Rectal smooth muscle tissue (tissue), 1 donor: ENCODE results near the gene CLMP.
A peak's percentile ranks its signal among the peaks of the same experiment; 100 is the strongest.

Experiments used
- H3K27ac ChIP-seq: one replicate; pipeline ENCODE4 v1.7.0; 2013; ENCODE audit warnings: low read depth, low read length, inconsistent platforms
- H3K27me3 ChIP-seq: one replicate; pipeline ENCODE4 v1.7.0; 2013; ENCODE audit warnings: low read length; ENCODE audit not compliant: control insufficient read depth, insufficient read depth
- H3K36me3 ChIP-seq: one replicate; pipeline ENCODE4 v1.7.0; 2013; ENCODE audit warnings: low read length; ENCODE audit not compliant: control insufficient read depth, insufficient read depth
- H3K4me1 ChIP-seq: one replicate; pipeline ENCODE4 v1.7.0; 2013; ENCODE audit warnings: low read length; ENCODE audit not compliant: control insufficient read depth, insufficient read depth
- H3K4me3 ChIP-seq: one replicate; pipeline ENCODE4 v1.7.0; 2013; ENCODE audit warnings: low read length
- H3K9ac ChIP-seq: one replicate; pipeline ENCODE4 v1.7.0; 2013; ENCODE audit warnings: low read length

The CLMP gene

DNA sequence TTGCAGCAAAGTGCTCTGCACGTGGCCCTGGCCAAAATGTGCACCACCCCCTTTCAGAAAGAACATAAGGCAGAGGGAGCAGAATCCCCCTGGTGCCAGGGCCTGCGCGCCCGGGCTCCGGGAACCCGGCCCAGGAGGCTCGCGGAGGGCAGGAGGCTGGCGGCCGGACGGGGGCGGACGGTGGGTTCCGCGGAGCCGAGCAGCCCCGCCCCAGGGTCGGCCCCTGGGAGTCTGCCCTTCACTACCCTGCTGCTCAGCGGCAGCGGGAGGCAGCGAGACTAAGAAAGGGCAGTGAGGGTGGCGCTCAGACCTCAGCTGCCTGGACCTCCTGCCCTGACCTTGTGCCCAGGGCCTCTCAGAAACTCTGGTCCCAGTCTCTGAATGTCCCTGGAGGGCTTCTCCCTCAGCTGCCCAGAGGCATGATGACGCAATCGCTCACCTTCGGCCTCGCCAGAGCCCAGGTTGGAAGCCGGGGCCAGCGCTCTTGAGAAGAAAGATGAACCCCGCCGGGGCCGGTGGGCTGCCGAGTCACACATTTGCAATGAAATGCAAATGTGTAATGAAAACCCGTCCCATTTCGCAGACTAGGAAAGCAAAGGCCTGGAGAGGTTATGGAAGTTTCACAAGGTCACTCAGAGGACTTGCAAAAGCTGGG lies 1.1 kb upstream of the CLMP start:
- no peak overlapping the region for H3K9ac ChIP-seq
- H3K27ac ChIP-seq, result peak overlapping the region; percentile 96
- peaks cover 22% of the 10 kb centered on the region for H3K4me1 ChIP-seq
- no peaks in the 10 kb centered on the region for H3K36me3 ChIP-seq
- H3K27me3 ChIP-seq, result peaks cover 5% of the 10 kb centered on the region
- peak overlapping the region; percentile 65 for H3K4me3 ChIP-seq

DNA sequence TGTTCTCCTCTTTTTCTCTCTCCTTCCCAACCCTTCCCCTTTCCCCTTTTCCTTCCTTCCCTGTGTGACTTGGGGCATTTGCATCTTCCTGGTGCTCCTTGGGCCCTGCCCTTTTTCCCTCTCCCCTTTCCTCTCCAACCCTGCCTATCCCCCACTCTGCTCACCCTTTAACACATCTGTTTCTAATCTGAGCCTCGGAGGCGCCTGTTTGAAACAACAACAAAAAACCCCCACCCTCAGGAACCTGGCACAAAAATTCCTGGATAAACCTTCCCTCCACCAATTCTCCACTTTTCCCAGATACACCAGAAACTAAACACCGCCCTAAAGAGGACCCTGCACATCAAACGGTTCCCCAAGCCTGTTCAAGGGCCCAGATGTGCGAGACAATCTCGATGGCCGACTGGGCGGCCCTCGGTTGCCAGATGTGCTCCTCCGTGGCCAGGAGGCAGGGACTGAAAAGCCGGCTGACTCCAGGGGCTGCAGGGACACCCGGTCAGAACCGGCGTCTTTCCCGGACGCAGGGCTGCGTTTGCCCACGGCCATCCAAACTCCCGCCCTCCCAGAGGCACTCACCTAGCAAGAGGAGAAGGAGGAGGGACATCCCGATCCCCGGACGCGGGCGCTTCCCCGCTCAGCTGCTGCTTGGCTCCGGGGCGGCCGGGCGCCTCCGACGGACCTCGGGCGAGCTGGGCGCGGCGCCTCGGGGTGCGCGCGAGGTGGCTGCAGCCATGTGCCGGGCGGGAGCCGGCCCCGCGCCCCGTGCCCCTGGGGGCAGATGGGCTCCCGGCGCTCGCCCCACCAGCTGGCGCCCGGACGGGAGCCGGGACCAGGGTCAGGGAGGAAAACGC lies 486 bp downstream of the CLMP start:
- H3K36me3 ChIP-seq, result no peaks in the 10 kb centered on the region
- H3K27ac ChIP-seq, result peak overlapping the region; percentile 96
- peaks cover 5% of the 10 kb centered on the region for H3K27me3 ChIP-seq
- H3K4me1 ChIP-seq, result peaks cover 19% of the 10 kb centered on the region
- H3K4me3 ChIP-seq, result peak overlapping the region; percentile 65
- no peak overlapping the region for H3K9ac ChIP-seq

DNA sequence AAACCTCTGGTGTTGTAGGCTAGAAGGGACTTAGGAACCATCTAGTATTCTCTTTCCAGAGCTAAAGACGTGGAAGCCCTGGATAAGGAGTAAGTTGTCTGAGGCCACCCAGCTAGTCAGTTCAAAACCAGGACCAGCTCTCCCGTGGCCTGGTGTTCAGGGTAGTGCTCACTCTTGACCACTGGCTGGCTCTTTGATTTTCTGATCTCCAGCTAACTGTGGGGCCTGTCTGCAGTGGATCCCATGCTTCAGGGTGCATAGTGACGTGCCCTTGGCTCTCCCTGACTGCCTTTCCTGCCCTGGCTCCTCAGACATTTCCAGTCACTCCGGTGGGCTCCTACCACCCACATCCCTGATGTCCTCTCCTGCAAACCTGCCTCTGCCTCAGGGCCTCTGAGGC lies 1.3 kb downstream of the CLMP start:
- no peaks in the 10 kb centered on the region for H3K36me3 ChIP-seq
- H3K27ac ChIP-seq, result peak overlapping the region; percentile 96
- H3K27me3 ChIP-seq, result peaks cover 5% of the 10 kb centered on the region
- peak overlapping the region; percentile 65 for H3K4me3 ChIP-seq
- peak overlapping the region; percentile 19 for H3K9ac ChIP-seq
- peaks cover 26% of the 10 kb centered on the region for H3K4me1 ChIP-seq

DNA sequence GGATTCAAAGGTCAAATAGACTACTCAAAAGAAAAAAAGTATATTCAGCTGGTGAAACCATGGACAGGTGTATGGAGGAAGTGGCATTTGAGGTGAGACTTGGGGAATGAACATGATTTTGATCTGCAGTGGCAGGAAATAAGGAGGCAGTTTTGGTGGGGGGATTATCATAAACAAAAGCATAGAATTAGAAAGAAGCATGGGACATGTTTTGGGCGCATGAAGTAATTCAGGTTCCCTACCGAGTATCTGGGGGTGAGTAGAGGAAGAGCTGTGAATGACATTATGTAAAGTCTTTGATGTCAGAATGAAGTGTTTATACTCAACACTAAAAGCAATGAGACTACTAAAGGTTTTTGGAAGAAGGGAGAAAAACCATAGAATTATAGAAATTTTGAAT lies 3.1 kb downstream of the CLMP start:
- H3K4me1 ChIP-seq, result peaks cover 44% of the 10 kb centered on the region
- H3K36me3 ChIP-seq, result no peaks in the 10 kb centered on the region
- H3K4me3 ChIP-seq, result no peak overlapping the region
- H3K27ac ChIP-seq, result peak overlapping the region; percentile 96
- no peak overlapping the region for H3K9ac ChIP-seq
- peaks cover 5% of the 10 kb centered on the region for H3K27me3 ChIP-seq

DNA sequence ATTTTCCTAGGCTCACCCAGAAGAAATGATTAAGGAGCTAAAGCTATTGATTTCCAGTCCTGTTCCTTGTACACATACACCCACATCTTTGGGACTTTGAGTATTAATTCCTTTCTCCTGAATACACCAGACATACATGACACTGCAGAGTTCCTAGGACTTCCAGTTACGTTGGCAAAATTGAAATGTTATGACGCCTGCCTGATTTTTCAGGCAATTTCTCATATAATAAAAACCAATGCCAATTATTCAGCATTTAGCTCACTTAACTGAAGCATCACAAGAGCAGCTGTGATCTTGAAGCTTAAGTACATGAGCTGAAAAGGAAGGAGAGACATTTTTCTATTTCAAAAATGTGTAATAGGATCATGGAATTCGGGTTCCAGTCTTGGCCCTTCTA lies 4.5 kb downstream of the CLMP start:
- peak overlapping the region; percentile 11 for H3K27ac ChIP-seq
- H3K36me3 ChIP-seq, result no peaks in the 10 kb centered on the region
- peaks cover 40% of the 10 kb centered on the region for H3K4me1 ChIP-seq
- peaks cover 1% of the 10 kb centered on the region for H3K27me3 ChIP-seq
- H3K9ac ChIP-seq, result no peak overlapping the region
- H3K4me3 ChIP-seq, result no peak overlapping the region

DNA sequence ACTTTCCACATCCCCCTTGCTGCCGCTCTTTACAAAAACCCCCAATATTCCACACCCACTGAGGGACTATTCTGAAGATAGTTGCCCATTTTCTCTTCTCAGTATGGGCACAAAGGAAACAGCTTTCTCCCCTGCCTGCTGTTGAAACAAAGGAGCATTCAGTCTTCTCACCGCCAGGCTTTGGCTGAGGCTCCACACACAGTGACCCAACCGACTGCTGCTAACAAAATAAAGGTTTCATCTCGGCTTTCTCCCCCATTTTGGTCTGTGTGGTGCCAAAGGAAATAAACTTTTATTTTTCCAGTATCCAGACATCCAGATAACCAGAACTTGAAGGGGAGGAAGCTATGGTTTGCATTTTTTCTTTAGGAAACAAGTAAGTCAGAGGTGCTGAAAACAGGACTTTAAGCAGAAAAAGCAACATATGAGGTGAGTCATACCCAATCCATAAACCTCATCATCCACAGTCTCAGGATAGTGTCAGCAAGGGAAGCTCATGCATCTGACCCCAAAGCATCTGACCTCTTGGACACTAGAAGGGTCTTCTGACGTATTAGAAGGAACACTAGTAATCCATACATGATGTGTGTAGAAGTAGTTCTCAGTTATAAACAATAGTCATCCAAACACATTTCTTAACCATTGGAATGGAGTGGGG lies 6.4 kb downstream of the CLMP start:
- Histone ChIP-seq H3K27me3 (no peaks in the 10 kb centered on the region), H3K27ac (peak overlapping the region; percentile 83), H3K4me1 (peaks cover 44% of the 10 kb centered on the region), H3K9ac (no peak overlapping the region), H3K4me3 (peak overlapping the region; percentile 28), H3K36me3 (no peaks in the 10 kb centered on the region)

DNA sequence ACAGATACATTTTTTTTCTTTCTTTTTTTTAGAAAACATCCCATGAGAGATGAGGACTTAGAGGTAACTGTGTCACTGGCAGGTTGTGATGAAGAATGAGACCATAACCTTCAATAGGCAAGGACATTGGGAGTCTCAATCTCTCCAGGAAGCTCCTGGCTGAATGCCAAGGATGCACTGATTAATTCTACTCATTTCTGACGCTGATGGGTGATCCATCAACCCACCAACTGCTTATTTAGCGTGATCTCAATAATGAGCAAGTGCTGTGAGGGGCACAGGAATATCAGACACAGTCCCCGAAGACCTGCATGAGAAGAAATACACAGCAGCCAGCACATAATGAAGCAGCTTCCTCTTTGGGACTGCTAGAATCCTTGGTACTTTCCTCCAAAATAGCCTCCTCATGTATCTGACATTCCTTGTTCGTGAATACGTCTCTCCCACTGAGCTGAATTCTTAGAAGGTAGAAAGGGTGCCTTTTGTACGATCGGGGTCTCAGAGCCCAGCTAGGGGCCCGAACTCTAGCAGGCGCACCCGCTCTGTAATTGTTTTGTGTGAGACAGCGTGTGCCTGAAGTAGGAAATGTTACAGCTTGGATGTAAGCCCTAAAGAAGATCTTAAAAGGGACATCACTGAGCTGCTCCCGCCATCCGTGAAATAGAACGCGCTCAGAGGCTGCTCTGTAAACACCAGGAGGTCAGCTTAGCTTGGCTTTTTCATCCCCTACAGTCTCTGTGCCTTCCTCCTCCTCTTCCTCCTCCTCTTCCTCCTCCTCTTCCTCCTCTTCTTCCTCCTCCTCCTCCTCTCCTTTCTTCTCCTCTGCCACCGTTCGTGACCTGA lies 7.2 kb downstream of the CLMP start:
- H3K27me3 ChIP-seq, result no peaks in the 10 kb centered on the region
- H3K4me3 ChIP-seq, result peak overlapping the region; percentile 28
- H3K9ac ChIP-seq, result no peak overlapping the region
- peaks cover 40% of the 10 kb centered on the region for H3K4me1 ChIP-seq
- H3K27ac ChIP-seq, result peak overlapping the region; percentile 83
- no peaks in the 10 kb centered on the region for H3K36me3 ChIP-seq

DNA sequence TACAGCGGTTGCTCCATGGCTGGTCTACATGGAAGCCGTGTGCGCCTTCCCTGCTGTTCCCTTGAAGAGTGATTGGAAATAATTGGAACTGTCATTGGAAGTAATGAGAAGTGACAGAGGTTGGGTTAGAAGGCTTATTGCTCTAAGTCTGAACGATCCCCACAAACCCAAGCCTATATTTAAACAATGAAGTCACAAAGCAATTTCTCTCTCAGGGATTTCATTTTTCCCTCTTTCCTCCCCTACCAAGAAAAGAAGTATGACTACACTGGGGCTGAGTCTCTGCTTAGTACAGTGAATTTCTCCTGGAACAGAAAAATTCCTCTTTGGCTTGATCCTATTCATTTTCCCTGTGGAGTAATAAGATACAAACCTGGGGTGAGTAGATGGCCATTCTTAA lies 7.8 kb downstream of the CLMP start:
- Histone ChIP-seq H3K27ac (peak overlapping the region; percentile 83), H3K4me1 (peaks cover 38% of the 10 kb centered on the region), H3K27me3 (no peaks in the 10 kb centered on the region), H3K4me3 (no peak overlapping the region), H3K36me3 (no peaks in the 10 kb centered on the region), H3K9ac (no peak overlapping the region)

DNA sequence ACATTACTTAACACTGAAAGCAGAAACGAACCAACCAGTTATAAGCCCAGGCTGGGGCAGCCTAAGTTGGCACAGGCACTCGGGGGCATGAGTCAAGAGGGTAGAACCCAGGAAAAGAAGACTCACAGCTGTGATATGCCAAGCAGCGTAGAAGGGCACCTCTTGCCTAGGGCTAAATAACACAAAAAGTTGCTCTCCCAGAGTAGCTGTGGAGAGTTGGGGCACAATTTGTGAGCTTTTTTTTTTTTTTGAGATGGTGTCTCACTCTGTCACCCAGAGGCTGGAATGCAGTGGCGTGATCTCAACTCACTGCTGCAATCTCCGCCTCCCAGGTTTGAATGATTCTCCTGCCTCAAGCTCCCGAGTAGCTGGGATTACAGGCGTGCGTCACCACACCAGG lies 8.8 kb downstream of the CLMP start:
- Histone ChIP-seq H3K36me3 (no peaks in the 10 kb centered on the region), H3K4me3 (no peak overlapping the region), H3K27me3 (no peaks in the 10 kb centered on the region), H3K4me1 (peaks cover 40% of the 10 kb centered on the region), H3K27ac (no peak overlapping the region), H3K9ac (no peak overlapping the region)

DNA sequence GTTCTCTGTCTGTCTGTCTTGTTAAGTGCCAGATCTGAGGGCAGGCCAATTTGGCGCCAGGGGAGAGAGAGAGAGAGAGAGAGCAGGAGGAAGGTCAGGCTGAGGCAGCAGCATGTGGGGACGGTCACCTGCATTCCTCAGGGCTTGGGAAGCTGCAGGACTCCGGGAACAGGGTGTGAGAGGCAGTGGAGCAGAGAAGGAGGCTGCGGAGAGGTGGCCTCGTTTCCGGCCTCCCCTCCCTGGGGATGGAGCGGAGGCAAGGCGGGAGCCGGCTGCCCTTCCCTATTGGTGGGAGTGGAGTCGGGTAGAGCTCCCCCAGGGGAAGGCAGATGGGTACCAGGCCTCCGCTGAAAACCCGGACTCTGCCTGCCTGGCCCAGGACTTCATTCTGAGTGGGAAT lies 9.7 kb downstream of the CLMP start:
- no peak overlapping the region for H3K27ac ChIP-seq
- H3K36me3 ChIP-seq, result no peaks in the 10 kb centered on the region
- no peak overlapping the region for H3K9ac ChIP-seq
- peaks cover 47% of the 10 kb centered on the region for H3K4me1 ChIP-seq
- no peak overlapping the region for H3K4me3 ChIP-seq
- no peaks in the 10 kb centered on the region for H3K27me3 ChIP-seq

DNA sequence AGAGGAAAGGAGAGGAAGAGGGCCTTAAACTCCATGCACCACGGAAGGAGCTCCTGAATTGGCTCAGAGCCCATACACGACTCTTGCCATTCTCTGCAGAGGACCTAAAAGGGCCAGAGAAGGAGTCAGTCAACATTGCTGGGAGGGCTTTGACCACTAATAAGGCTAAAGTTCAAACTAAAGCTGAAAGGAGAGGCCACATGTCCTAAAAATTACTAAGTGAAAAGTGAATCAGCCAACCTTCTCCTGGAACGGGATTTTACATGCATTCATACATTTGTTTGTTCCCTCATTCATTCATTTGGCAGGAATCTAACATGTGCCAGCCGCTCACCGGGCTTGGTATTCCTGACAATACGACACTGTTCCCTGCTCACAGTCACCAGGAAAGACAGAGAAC lies 10.5 kb downstream of the CLMP start:
- Histone ChIP-seq H3K36me3 (no peaks in the 10 kb centered on the region), H3K27me3 (no peaks in the 10 kb centered on the region), H3K9ac (no peak overlapping the region), H3K4me1 (peaks cover 55% of the 10 kb centered on the region), H3K27ac (no peak overlapping the region), H3K4me3 (no peak overlapping the region)
